Heart right ventricle (tissue), 16 donors: ENCODE measurements around the gene NMNAT3. TPM values are rescaled to one million over a fixed set of nuclear protein-coding genes. Genes with fewer than 3 reads are reported as not detected.
A peak's percentile ranks its signal among the peaks of the same experiment; 100 is the strongest.

Experiments
- ATAC-seq, 8 donors: fragments of 200-7000 bp; cut with Tn5 transposase; one replicate each; pipeline ENCODE4 v1.9.1; 2020; ENCODE audit warnings: mild to moderate bottlenecking in 8 of 8, moderate library complexity in 8 of 8, moderate number of reproducible peaks in 1 of 8
- DNase-seq, 2 donors: peaks; one replicate each; pipeline ENCODE4 v3.0.0-alpha.2; 2020
- H3K27ac ChIP-seq, 10 donors: fragments of 200-600 bp; sonication (generic) in 2 of 10; one replicate each; pipeline versions ENCODE4 v1.5.0 to v1.8.0; 2020 to 2022; ENCODE audit warnings: mild to moderate bottlenecking in 3 of 10
- H3K27me3 ChIP-seq, 7 donors: fragments of 200-600 bp; one replicate each; pipeline ENCODE4 v1.8.0; 2021 to 2022; ENCODE audit warnings: mild to moderate bottlenecking in 2 of 7
- H3K36me3 ChIP-seq, 9 donors: fragments of 200-600 bp; sonication (generic) in 1 of 9; one replicate each; pipeline versions ENCODE4 v1.5.0 to v1.8.0; 2020 to 2022; ENCODE audit warnings: mild to moderate bottlenecking in 2 of 9
- H3K4me1 ChIP-seq, 9 donors: fragments of 200-600 bp; sonication (generic) in 1 of 9; one replicate each; pipeline versions ENCODE4 v1.5.0 to v1.8.0; 2020 to 2022; ENCODE audit warnings: mild to moderate bottlenecking in 4 of 9
- H3K4me3 ChIP-seq, 10 donors: fragments of 200-600 bp; sonication (generic) in 2 of 10; one replicate each; pipeline versions ENCODE4 v1.5.0 to v1.8.0; 2020 to 2022; ENCODE audit warnings: mild to moderate bottlenecking in 7 of 10, moderate library complexity in 2 of 10
- H3K9me3 ChIP-seq, 11 donors: fragments of 200-600 bp in 10 of 11; sonication (generic) in 2 of 11; one replicate each; pipeline versions ENCODE4 v1.5.0 to v1.8.0; 2013 to 2022; ENCODE audit warnings: mild to moderate bottlenecking in 2 of 11, control low read depth in 1 of 11, moderate library complexity in 1 of 11
- CTCF ChIP-seq, 9 donors: fragments of 200-600 bp; sonication (generic) in 2 of 9; IDR thresholded peaks; one replicate each; pipeline versions ENCODE4 v1.5.0 to v1.8.0; 2021 to 2022; ENCODE audit warnings: antibody characterized with exemption in 9 of 9, mild to moderate bottlenecking in 5 of 9, moderate library complexity in 1 of 9
- WGBS, 2 donors: extraction: QIAGEN DNeasy Blood & Tissue Kit; methylation state at CpG; one replicate each; pipeline ENCODE4 v1.1.7; 2013; ENCODE audit warnings: inconsistent platforms in 1 of 2; 5-methylcytosine and 5-hydroxymethylcytosine counted together
- intact Hi-C, 10 donors: fragments of 100-400 bp; cut with DNase I; formaldehyde crosslinking; loops; one replicate each; pipeline versions ENCODE4 v1.11.1 to v1.14.2; 2022
- polyA plus RNA-seq, 2 donors: library from polyadenylated mRNA; stranded (reverse); fragments of 200-250 nt; gene quantifications; one replicate each; pipeline ENCODE4 v1.2.3, GENCODE V29; 2013
- total RNA-seq, 10 donors: library from RNA; stranded (reverse); fragmentation: NEBNext Ultra II Directional in 3 of 10; extraction: Animal tissue kit (Norgen Biotek cat#: 25700) in 3 of 10; gene quantifications; one replicate each; pipeline versions ENCODE4 v1.2.1 to v1.2.4, GENCODE V29; 2021 to 2023
- donor health status: Arrhythmogenic right ventricular cardiomyopathy.
- donor health status: ischemic (EF 13 %, LVEDD 7.1; RV severe dilation, severe dysfunction).
- donor health status: healthy with polysubstance abuse.
- donor health status: DM: no; HTN: yes; CAD: no.
- donor health status: DM: no; HTN: no; CAD: no.
- donor health status: ischemic (EF 25% LVEDD 6.9; RV normal size, moderate dysfunction).
- donor health status: ischemic (EF 25% LVEDD 5.7; RV mildly dilated, moderate dysfunction).
- donor health status: healthy.
- donor health status: DM: yes; HTN: yes; CAD: no.
- donor health status: Ischemic cardiomyopathy.
- donor health status: ischemic (EF 35%, LVEDD 5.7; RV mildly dilated, moderate dysfunction).
- donor health status: nonischemic (EF 11% LVEDD 7.7; RV severe dilation, severe dysfunction).
- donor health status: DM: yes; HTN: yes; CAD: no.
- donor health status: PGD.
- donor health status: ischemic (EF 29% LVEDD 5.4; RV normal size, mild dysfunction).
- donor health status: nonischemic (EF 23%, LVEDD 6.1; RV moderate dilation, normal function).

NMNAT3 gene
- total and polyA plus RNA-seq, 12 donors, result 6.2 to 15.3 (median 12.7) TPM

- Histone ChIP-seq H3K9me3 (no peaks in the 10 kb centered on the region), H3K4me3 (no peak overlapping the region), H3K27ac (no peak overlapping the region), H3K4me1 (peaks cover 2 to 37% (median 21%) of the 10 kb centered on the region in 9 donors), H3K27me3 (no peaks in the 10 kb centered on the region), H3K36me3 (peaks cover 0 to 24% (median 0%) of the 10 kb centered on the region in 9 donors)
- DNase-seq (peak; percentile 70 to 76), ATAC-seq (peak in 5 of 8 donors; percentile 63 to 84 (median 71))
- intact Hi-C loops, result loop anchor here in 2 of 10 donors (10.0 kb wide), 1 partner anchor 361 kb away; the partner anchor contains the start of gene CLSTN2 (in 2 of the 2)
- peak in 1 of 9 donors; percentile 15 for TF ChIP-seq CTCF (IDR thresholded peaks at IDR 0.05)
- 36 to 40% methylated on average over 1 of the region's 1 CpG for WGBS, 2 donors
Measured at GRCh38 chr3:139574026-139574947, 103.5 kb downstream of the NMNAT3 start.

- Histone ChIP-seq H3K27me3 (no peaks in the 10 kb centered on the region), H3K9me3 (no peaks in the 10 kb centered on the region), H3K4me1 (peaks cover 2 to 37% (median 21%) of the 10 kb centered on the region in 9 donors), H3K4me3 (no peak overlapping the region), H3K27ac (peak overlapping the region in 1 of 10 donors; percentile 29), H3K36me3 (peaks cover 0 to 14% (median 0%) of the 10 kb centered on the region in 9 donors)
- ATAC-seq (peak in 6 of 8 donors; percentile 46 to 76 (median 63)), DNase-seq (no peak)
- no peak for TF ChIP-seq CTCF (IDR thresholded peaks at IDR 0.05)
- WGBS, 2 donors, result 57 to 61% methylated on average over 6 of the region's 6 CpGs
- intact Hi-C loops, result loop anchor here in 2 of 10 donors (10.0 kb wide), 1 partner anchor 362 kb away; the partner anchor contains the start of gene CLSTN2 (in 2 of the 2)
Measured at GRCh38 chr3:139572847-139573672, 104.7 kb downstream of the NMNAT3 start.

GRCh38 chr3:139571711-139572110 is 106.1 kb downstream of the NMNAT3 start:
- Histone ChIP-seq H3K27ac (no peak overlapping the region), H3K27me3 (no peaks in the 10 kb centered on the region), H3K36me3 (peaks cover 0 to 14% (median 0%) of the 10 kb centered on the region in 9 donors), H3K4me3 (no peak overlapping the region), H3K9me3 (no peaks in the 10 kb centered on the region), H3K4me1 (peaks cover 2 to 37% (median 21%) of the 10 kb centered on the region in 9 donors)
- no peak for TF ChIP-seq CTCF (IDR thresholded peaks at IDR 0.05)
- ATAC-seq (no peak), DNase-seq (no peak)
- intact Hi-C loops, result loop anchor here in 2 of 10 donors (10.0 kb wide), 1 partner anchor 363 kb away; the partner anchor contains the start of gene CLSTN2 (in 2 of the 2)
- 96 to 100% methylated on average over 1 of the region's 1 CpG for WGBS, 2 donors
